ENCODE results near the gene TRIM66.

DNA sequence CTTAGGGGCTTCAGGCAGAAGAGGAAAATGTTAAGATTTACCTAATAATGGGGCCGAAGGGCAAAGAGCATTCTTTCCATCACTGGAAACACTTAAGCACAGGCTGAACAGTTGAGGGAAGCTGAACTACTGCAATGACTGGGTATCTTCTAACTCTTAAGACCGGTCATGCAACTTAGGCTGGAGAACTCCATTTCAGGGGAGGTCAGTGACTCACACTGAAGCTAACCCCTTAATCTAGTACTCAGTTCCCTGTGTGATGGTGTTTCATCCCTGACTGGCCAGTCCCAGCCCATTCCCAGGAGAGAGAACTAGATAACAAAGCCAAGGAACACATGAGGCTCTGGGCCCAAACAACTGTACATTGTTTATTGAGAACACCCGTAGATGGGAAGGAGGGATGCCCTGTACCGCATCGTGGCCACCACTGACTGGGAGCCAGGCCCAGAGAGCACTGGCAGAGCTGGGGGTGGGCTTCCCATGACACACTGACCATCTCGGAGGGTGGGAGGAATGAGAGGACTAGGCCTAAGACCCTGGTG is 10.6 kb upstream of the TRIM66 start:
- TF ChIP-seq, protein P1, sequence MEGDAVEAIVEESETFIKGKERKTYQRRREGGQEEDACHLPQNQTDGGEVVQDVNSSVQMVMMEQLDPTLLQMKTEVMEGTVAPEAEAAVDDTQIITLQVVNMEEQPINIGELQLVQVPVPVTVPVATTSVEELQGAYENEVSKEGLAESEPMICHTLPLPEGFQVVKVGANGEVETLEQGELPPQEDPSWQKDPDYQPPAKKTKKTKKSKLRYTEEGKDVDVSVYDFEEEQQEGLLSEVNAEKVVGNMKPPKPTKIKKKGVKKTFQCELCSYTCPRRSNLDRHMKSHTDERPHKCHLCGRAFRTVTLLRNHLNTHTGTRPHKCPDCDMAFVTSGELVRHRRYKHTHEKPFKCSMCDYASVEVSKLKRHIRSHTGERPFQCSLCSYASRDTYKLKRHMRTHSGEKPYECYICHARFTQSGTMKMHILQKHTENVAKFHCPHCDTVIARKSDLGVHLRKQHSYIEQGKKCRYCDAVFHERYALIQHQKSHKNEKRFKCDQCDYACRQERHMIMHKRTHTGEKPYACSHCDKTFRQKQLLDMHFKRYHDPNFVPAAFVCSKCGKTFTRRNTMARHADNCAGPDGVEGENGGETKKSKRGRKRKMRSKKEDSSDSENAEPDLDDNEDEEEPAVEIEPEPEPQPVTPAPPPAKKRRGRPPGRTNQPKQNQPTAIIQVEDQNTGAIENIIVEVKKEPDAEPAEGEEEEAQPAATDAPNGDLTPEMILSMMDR (IDR thresholded peaks at IDR 0.05; ENCODE audit: borderline replicate concordance, extremely low read depth, low read length, poor library complexity, severe bottlenecking): no peak
- TF ChIP-seq EZH2 (IDR thresholded peaks at IDR 0.05; ENCODE audit: borderline replicate concordance, low read depth, low read length, severe bottlenecking): no peak
